Stromal cell of bone marrow (primary cell): ENCODE results near the gene MYLK3.
"Not testable (repeated sequence)": the region's sequence is repeated elsewhere in the genome, so short reads cannot be mapped to it uniquely, and the experiment has no call there.

Experiments
- DNase-seq: peaks from one replicate; pipeline ENCODE4 v3.0.0-alpha.2; 2012; ENCODE audit warnings: low read depth

Gene MYLK3

DNA sequence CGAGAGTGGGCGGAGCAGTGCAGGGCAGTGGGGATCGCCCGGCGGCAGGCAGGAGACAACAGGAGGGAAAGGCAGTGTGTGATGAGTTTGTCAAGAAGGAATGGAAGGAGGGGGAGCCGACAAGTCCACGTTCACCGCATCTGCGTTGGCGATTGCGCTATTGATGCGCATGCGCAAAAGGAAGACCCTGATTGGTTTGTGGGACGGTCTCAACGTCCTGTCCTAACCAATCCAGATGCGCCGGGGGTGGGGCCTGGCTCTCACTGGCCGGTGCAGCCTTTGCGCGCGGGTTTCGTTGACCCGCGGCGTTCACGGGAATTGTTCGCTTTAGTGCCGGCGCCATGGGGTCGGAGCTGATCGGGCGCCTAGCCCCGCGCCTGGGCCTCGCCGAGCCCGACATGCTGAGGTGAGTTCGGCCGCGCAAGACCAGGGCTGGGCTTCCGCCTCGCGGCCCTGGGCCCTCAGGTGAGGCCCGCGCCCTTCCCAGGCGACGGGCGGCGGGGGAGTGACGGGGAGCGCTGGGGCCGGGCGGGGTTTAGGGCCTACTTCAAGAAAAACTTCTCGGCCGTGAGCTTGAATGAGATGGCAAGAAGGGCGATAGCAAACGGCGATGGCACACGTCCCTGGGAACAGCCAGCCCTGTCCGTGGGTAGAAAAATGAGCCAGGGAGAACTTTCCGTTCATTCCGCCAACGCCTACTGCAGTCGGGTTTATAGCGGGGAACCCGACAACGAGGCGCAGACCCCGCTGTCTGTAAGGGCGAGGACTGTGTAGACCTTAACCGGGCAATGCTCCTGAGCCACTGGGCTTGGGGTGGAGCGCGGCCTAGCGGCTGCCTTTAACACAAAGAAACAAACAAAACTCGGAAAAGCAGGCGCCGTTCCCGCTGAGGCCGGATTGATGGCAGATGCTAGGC is 58.5 kb downstream of the MYLK3 start, which contains the start of gene ORC6:
Gene ORC6, plus strand, starts transcription at position 295 of the 916 bp plus-strand sequence. Its CDS starts 47 bp downstream, at position 342.
- peak; percentile 92 for DNase-seq

DNA sequence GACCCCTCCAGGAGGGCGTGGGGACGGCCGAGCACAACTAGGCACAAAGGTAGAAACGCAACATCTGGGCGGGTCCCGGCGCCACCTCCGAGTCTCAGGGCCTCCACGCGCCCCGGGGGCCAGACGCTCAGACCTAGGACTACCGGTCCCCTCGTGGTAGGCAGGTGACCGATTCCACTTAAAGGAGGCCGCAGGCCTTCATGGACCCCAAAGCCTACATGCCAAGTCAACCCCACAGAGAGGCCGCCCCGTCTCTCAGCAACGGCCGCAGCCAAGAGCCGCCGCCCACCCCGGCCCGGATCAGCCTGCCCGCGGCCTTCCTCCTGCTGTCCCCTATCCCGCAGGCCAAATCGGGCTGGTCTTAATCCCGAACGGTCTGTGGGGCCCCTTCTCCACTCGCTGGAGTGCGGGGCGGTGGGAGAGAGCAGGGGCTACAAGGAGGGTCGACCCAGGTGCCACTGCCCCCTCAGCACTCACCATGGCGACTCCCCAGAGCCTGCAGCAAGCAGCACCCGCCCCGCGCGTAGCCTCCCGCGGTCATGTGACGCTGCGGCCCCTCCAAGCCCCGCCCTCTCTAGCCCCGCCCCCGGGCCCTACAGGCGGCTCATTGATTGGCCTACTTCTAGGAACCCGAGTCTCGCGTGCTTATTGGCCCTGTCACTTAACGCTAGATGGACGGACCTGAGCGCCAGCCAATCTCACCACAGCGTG is 59.3 kb downstream of the MYLK3 start, which contains the start of gene VPS35:
Gene VPS35, minus strand, starts transcription at position 525 of the 711 bp plus-strand sequence. Its CDS starts 45 bp downstream, at position 480.
- DNase-seq, result peak; percentile 98

DNA sequence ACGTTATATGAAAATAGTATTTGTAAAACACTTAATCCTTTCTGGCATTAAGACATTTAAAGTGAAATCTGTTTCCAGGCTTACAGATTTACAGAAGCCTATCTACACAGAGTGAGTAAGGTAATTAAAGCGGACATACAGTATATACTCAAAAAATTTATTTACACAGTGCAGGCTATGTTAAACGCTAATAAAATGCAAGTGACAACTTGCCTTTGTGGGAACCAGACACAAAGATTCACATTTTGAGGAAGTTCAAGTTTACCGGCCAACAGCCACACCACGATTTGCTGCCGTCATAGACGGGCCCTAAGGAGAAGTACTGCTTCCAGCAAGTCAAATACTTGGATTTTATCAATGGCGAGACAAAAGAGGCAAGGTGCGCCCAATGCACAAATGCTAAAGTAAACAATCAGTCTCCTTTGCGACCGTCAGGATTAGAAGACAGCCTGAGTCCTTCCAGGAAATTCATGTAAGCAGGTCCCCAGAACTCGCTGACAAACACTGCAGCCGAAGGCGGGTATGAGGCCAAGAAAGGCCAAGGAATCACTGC is 60.0 kb downstream of the MYLK3 start:
- no peak for DNase-seq

DNA sequence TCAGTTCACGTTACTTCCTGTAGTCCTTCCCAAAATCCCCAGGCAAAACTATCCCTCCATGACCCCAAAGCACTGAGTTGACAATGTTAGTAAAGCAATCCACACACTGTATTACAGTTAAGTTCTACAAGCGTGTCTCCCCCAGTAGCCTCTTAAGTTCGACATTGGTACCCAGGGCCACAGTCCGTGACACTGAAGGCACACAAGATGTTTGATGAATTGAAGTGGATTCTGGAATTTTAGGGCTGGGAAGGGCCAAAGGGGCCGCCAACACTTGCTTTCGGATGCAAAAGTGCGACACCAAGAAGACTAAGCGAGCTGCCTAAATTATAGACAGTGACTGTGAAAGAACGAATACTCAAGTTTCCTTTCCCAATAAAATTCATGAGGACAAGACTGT is 60.7 kb downstream of the MYLK3 start:
- no peak for DNase-seq

DNA sequence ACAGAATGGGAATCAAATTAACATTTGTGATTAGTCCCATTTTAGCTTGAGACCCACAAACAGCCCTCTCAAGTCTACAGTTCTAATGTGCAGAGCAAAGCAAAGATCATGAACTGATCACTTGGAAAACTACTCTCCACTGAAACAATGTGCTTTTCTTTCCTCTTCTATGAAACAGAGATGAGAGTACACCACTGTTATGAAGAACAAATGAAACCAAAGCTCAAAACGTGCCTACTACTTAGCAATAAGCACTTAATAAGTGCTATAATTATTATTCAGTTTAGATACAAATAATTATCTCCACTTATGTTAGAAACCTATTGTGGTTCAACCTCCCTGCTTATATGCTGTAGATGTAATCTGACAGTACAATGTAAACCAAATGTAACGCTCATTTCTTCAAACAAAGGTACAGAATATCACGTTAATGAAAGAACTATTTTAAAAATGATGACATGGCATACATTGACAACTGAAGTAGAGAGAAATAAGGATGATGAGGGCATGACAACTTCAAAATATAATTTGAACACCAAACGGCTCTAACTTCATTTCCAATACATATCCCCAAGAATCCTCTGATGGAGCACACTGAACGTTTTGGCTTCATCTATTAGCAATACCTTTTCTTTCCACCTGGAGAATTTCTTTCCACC is 61.2 kb downstream of the MYLK3 start:
- no peak for DNase-seq

DNA sequence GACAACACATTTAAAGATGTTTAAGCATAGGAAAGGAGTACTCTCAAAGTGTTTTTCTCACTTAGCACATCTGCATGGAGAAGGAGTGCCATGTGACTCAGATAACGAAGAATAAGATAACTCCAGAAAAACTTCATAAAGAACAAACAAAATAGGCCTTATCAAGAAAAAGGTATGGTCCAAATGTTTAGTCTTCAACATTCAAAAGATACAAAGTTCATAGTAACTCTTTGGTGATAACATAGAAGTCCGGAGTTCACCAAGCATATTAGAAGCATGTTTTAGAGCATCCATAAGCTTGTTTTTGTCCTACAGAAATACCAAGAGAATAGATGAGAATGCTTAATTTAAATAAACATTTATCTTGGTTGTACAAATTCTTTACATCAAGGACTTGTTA is 66.3 kb downstream of the MYLK3 start:
- DNase-seq, result not testable (repeated sequence)

DNA sequence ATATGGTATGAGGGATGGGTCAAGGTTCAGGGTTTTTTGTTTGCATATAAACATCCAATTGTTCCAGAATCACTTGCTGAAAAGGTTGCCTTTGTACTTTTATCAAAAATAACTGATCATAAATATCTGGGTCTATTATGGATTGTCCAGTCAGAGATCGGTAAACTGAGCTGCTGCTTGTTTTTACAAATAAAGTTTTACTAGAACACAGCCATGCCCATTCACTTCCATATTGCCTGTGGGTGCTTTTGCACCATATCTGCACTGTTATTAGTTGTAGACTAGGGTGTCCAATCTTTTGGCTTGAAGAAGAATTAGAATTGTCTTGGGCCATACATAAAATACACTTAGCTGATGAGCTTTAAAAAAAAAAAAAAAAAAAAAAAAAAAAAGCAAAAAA is 70.2 kb downstream of the MYLK3 start:
- not testable (repeated sequence) for DNase-seq

DNA sequence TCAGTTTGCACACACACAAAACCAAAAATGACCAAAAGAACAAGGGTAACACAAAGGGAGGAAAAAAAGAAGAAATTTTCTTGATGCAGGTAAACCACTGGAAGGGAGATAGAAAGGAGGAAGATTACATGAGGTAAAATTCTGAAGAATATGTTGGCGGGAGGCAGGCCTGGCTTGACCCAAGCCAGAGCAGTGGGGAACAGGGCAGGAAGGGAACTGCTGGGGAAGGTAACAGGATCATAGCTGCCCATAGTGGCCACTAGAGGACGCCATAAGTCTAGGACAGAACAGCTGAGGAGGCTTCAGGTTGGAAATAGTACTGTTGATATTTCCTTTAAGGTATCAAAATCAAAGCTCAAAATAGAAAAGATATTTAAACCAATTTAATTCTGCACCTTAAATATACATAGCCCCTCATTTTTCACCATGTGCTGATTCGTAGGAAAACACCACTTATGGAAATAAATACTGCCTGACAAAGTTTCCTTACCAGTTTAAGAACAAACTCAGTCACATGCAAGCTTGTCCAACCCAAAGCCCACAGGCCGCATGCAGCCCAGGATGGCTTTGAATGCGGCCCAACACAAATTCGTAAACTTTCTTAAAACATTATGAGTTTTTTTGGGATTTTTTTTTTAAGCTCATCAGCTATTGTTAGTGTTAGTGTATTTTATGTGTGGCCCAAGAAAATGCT is 74.7 kb downstream of the MYLK3 start:
- DNase-seq, result peak; percentile 36

DNA sequence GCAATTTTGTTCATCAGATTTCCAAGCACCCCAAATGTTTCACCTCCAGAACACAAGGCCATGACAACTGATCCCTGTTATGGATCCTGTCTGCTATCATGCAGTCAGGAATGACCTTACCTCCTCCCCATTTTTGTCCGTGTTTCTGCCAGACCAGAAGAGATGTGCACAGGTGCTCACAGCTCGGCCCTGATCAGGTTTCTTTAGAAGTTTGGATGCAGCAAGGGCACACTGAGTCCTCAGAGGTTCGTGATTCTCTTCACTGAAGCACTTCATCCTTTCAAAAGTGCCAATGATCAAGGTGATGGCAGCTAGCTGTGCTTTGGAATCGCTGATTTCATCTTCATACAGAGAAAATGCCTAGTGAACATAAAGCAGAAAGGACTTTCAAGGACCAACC is 86.0 kb downstream of the MYLK3 start:
- DNase-seq, result no peak

DNA sequence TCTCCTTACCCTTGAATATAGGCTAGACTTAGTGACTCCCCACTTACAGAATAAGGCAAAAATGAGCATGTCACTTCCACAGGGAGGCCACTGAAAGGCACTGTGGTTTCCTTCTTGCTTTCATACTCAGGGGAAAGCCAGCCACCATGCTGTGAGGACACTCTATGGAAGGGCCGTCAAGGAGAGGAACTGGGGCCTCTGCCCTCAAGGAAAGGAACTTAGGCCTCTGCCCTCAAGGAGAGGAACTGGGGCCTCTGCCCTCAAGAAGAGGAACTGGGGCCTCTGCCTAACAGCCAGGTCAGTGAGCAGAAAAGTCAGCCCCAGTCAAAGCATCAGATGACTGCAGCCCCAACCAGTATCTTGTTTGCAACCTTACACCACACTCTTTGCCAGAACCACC is 89.2 kb downstream of the MYLK3 start:
- DNase-seq, result no peak
